Measurements from ENCODE around the gene SLC7A8.

- TF ChIP-seq CTCF (IDR thresholded peaks at IDR 0.05; ENCODE audit: insufficient read depth, low read length) (no peak), POLR2AphosphoS5 (IDR thresholded peaks at IDR 0.05; ENCODE audit: low read depth) (no peak), REST (IDR thresholded peaks at IDR 0.05; ENCODE audit: insufficient replicate concordance, low read depth) (no peak), GABPA (IDR thresholded peaks at IDR 0.05; ENCODE audit: low read depth) (no peak), SPI1 (IDR thresholded peaks at IDR 0.05; ENCODE audit: borderline replicate concordance, low read depth) (no peak)
These were observed 90.4 kb downstream of the SLC7A8 start for GRCh38 chr14:23093104-23093503.
